ENCODE results near the gene RBM33.
"Not testable (repeated sequence)": the region's sequence is repeated elsewhere in the genome, so short reads cannot be mapped to it uniquely, and the experiment has no call there.

The RBM33 gene

DNA sequence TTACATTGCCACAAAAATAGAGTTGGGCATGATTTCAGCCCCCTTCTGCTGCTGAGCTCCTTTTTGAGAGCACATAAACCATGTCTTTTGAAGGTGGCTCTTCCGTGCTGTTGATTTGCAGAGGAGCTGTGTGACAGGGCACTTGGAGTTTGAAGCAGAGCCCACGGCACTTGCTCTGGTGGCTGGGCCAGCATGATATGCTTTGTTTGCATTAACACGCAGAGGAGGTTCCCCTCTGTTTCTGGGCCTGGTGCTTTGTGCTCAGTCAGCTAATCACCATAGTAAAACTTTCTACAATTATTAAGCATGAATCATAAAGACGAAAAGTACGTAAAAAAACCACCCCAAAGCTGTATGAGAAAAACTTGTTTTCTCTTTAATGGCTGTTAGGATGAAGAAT is 40.1 kb downstream of the RBM33 start:
- peaks cover 2 to 4% of the 10 kb centered on the region in 2 donors for H3K9me3 ChIP-seq (replicated peaks in 1 of 2; ENCODE audit: control insufficient read depth in 2 of 2, insufficient read depth in 1 of 2, low read depth in 1 of 2, low read length in 2 of 2)
- no peaks in the 10 kb centered on the region for H3K79me1 ChIP-seq (ENCODE audit: low read depth, low read length)
- H2AK5ac ChIP-seq (ENCODE audit: low read depth, low read length), result no peak overlapping the region
- DNase-seq (ENCODE audit: low spot score), result no peak
- no peak overlapping the region for H2AFZ ChIP-seq (ENCODE audit: low read length)
- H3K14ac ChIP-seq (ENCODE audit: low read length), result no peak overlapping the region
- no peak overlapping the region for H3K4me2 ChIP-seq (ENCODE audit: insufficient read depth, low read length, poor library complexity, severe bottlenecking)
- no peak overlapping the region for H2BK15ac ChIP-seq (ENCODE audit: low read length)
- H2BK120ac ChIP-seq (ENCODE audit: low read depth, low read length), result no peak overlapping the region
- H3K4ac ChIP-seq (ENCODE audit: low read length), result no peak overlapping the region
- no peak overlapping the region for H4K91ac ChIP-seq (ENCODE audit: low read depth, low read length, poor library complexity)
- H3K9ac ChIP-seq (ENCODE audit: low read depth, low read length, poor library complexity), result no peak overlapping the region
- H3K27ac ChIP-seq (replicated peaks; ENCODE audit: low read length), result no peak overlapping the region
- no peak overlapping the region for H3K18ac ChIP-seq (ENCODE audit: low read length)
- no peak overlapping the region for H3K23ac ChIP-seq (ENCODE audit: low read depth, low read length, poor library complexity)
- no peak overlapping the region for H3K4me3 ChIP-seq (ENCODE audit: low read length in 2 of 2)
- no peak overlapping the region for H2BK12ac ChIP-seq (ENCODE audit: low read length)
- peaks cover 0 to 3% of the 10 kb centered on the region in 2 donors for H3K4me1 ChIP-seq (ENCODE audit: control insufficient read depth in 2 of 2, insufficient read depth in 1 of 2, low read depth in 1 of 2, low read length in 2 of 2)
- peaks cover 9 to 65% of the 10 kb centered on the region in 2 donors for H3K36me3 ChIP-seq (replicated peaks in 1 of 2; ENCODE audit: control insufficient read depth in 2 of 2, insufficient read depth in 2 of 2, low read length in 2 of 2)
- WGBS, 2 donors (ENCODE audit: extremely low coverage in 2 of 2, insufficient read length in 2 of 2, insufficient replicate concordance in 1 of 2), result no CpG with 5 or more reads among the region's 5 CpGs
- no peak overlapping the region for H4K8ac ChIP-seq (ENCODE audit: low read depth, low read length)
- no peaks in the 10 kb centered on the region for H3K27me3 ChIP-seq (ENCODE audit: control insufficient read depth in 3 of 3, insufficient read depth in 3 of 3, low read depth in 1 of 3, low read length in 3 of 3)
- no peak overlapping the region for H2BK5ac ChIP-seq (ENCODE audit: low read length)

GRCh38 chr7:155685070-155685790 is 40.8 kb downstream of the RBM33 start:
- Histone ChIP-seq H3K79me1 (ENCODE audit: low read depth, low read length) (no peaks in the 10 kb centered on the region), H3K27ac (replicated peaks; ENCODE audit: low read length) (no peak overlapping the region), H3K4me1 (ENCODE audit: control insufficient read depth in 2 of 2, insufficient read depth in 1 of 2, low read depth in 1 of 2, low read length in 2 of 2) (peaks cover 0 to 3% of the 10 kb centered on the region in 2 donors), H2BK12ac (ENCODE audit: low read length) (no peak overlapping the region), H3K4me2 (ENCODE audit: insufficient read depth, low read length, poor library complexity, severe bottlenecking) (no peak overlapping the region), H3K14ac (ENCODE audit: low read length) (no peak overlapping the region), H3K4me3 (ENCODE audit: low read length in 2 of 2) (no peak overlapping the region), H2BK5ac (ENCODE audit: low read length) (no peak overlapping the region), H2BK120ac (ENCODE audit: low read depth, low read length) (no peak overlapping the region), H4K91ac (ENCODE audit: low read depth, low read length, poor library complexity) (no peak overlapping the region), H4K8ac (ENCODE audit: low read depth, low read length) (no peak overlapping the region), H3K9ac (ENCODE audit: low read depth, low read length, poor library complexity) (no peak overlapping the region), H2BK15ac (ENCODE audit: low read length) (no peak overlapping the region), H3K23ac (ENCODE audit: low read depth, low read length, poor library complexity) (no peak overlapping the region), H2AK5ac (ENCODE audit: low read depth, low read length) (no peak overlapping the region), H3K9me3 (replicated peaks in 1 of 2; ENCODE audit: control insufficient read depth in 2 of 2, insufficient read depth in 1 of 2, low read depth in 1 of 2, low read length in 2 of 2) (peaks cover 2 to 4% of the 10 kb centered on the region in 2 donors), H3K36me3 (replicated peaks in 1 of 2; ENCODE audit: control insufficient read depth in 2 of 2, insufficient read depth in 2 of 2, low read length in 2 of 2) (peaks cover 8 to 59% of the 10 kb centered on the region in 2 donors), H3K27me3 (ENCODE audit: control insufficient read depth in 3 of 3, insufficient read depth in 3 of 3, low read depth in 1 of 3, low read length in 3 of 3) (no peaks in the 10 kb centered on the region), H2AFZ (ENCODE audit: low read length) (no peak overlapping the region), H3K18ac (ENCODE audit: low read length) (no peak overlapping the region), H3K4ac (ENCODE audit: low read length) (no peak overlapping the region)
- 100% methylated on average over 2 to 4 of the region's 12 CpGs for WGBS, 2 donors (ENCODE audit: extremely low coverage in 2 of 2, insufficient read length in 2 of 2, insufficient replicate concordance in 1 of 2)
- no peak for DNase-seq (ENCODE audit: low spot score)

GRCh38 chr7:155685791-155686160 is 41.3 kb downstream of the RBM33 start:
- no peak overlapping the region for H4K8ac ChIP-seq (ENCODE audit: low read depth, low read length)
- H2BK120ac ChIP-seq (ENCODE audit: low read depth, low read length), result no peak overlapping the region
- DNase-seq (ENCODE audit: low spot score), result no peak
- H3K36me3 ChIP-seq (replicated peaks in 1 of 2; ENCODE audit: control insufficient read depth in 2 of 2, insufficient read depth in 2 of 2, low read length in 2 of 2), result peaks cover 4 to 53% of the 10 kb centered on the region in 2 donors
- H3K14ac ChIP-seq (ENCODE audit: low read length), result no peak overlapping the region
- H4K91ac ChIP-seq (ENCODE audit: low read depth, low read length, poor library complexity), result no peak overlapping the region
- no peak overlapping the region for H3K27ac ChIP-seq (replicated peaks; ENCODE audit: low read length)
- no peak overlapping the region for H2BK12ac ChIP-seq (ENCODE audit: low read length)
- H2BK5ac ChIP-seq (ENCODE audit: low read length), result no peak overlapping the region
- peaks cover 2 to 4% of the 10 kb centered on the region in 2 donors for H3K9me3 ChIP-seq (replicated peaks in 1 of 2; ENCODE audit: control insufficient read depth in 2 of 2, insufficient read depth in 1 of 2, low read depth in 1 of 2, low read length in 2 of 2)
- H3K23ac ChIP-seq (ENCODE audit: low read depth, low read length, poor library complexity), result no peak overlapping the region
- H3K27me3 ChIP-seq (ENCODE audit: control insufficient read depth in 3 of 3, insufficient read depth in 3 of 3, low read depth in 1 of 3, low read length in 3 of 3), result no peaks in the 10 kb centered on the region
- no peak overlapping the region for H2AK5ac ChIP-seq (ENCODE audit: low read depth, low read length)
- H3K9ac ChIP-seq (ENCODE audit: low read depth, low read length, poor library complexity), result no peak overlapping the region
- peaks cover 0 to 3% of the 10 kb centered on the region in 2 donors for H3K4me1 ChIP-seq (ENCODE audit: control insufficient read depth in 2 of 2, insufficient read depth in 1 of 2, low read depth in 1 of 2, low read length in 2 of 2)
- H3K18ac ChIP-seq (ENCODE audit: low read length), result no peak overlapping the region
- H2AFZ ChIP-seq (ENCODE audit: low read length), result no peak overlapping the region
- H3K4me3 ChIP-seq (ENCODE audit: low read length in 2 of 2), result no peak overlapping the region
- no peak overlapping the region for H2BK15ac ChIP-seq (ENCODE audit: low read length)
- no peaks in the 10 kb centered on the region for H3K79me1 ChIP-seq (ENCODE audit: low read depth, low read length)
- no peak overlapping the region for H3K4me2 ChIP-seq (ENCODE audit: insufficient read depth, low read length, poor library complexity, severe bottlenecking)
- H3K4ac ChIP-seq (ENCODE audit: low read length), result no peak overlapping the region
- WGBS, 2 donors (ENCODE audit: extremely low coverage in 2 of 2, insufficient read length in 2 of 2, insufficient replicate concordance in 1 of 2), result no CpG with 5 or more reads among the region's 2 CpGs

DNA sequence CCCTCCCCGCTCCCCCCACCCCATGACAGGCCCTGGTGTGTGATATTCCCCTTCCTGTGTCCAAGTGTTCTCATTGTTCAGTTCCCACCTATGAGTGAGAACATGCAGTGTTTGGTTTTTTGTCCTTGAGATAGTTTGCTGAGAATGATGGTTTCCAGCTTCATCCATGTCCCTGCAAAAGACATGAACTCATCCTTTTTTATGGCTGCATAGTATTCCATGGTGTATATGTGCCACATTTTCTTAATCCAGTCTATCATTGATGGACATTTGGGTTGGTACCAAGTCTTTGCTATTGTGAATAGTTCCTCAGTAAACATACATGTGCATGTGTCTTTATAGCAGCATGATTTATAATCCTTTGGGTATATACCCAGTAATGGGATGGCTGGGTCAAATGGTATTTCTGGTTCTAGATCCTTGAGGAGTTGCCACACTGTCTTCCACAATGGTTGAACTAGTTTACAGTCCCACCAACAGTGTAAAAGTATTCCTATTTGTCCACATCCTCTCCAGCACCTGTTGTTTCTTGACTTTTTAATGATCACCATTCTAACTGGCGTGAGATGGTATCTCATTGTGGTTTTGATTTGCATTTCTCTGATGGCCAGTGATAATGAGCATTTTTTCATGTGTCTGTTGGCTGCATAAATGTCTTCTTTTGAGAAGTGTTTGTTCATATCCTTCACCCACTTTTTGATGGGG is 42.3 kb downstream of the RBM33 start:
- not testable (repeated sequence) for H3K14ac ChIP-seq (ENCODE audit: low read length); H2BK15ac ChIP-seq (ENCODE audit: low read length); H2AK5ac ChIP-seq (ENCODE audit: low read depth, low read length); H3K79me1 ChIP-seq (ENCODE audit: low read depth, low read length); H3K27me3 ChIP-seq (ENCODE audit: control insufficient read depth in 3 of 3, insufficient read depth in 3 of 3, low read depth in 1 of 3, low read length in 3 of 3); H3K4ac ChIP-seq (ENCODE audit: low read length); H2BK120ac ChIP-seq (ENCODE audit: low read depth, low read length); H3K4me2 ChIP-seq (ENCODE audit: insufficient read depth, low read length, poor library complexity, severe bottlenecking); H3K18ac ChIP-seq (ENCODE audit: low read length); H3K27ac ChIP-seq (replicated peaks; ENCODE audit: low read length); H3K23ac ChIP-seq (ENCODE audit: low read depth, low read length, poor library complexity); H3K4me3 ChIP-seq (ENCODE audit: low read length in 2 of 2); DNase-seq (ENCODE audit: low spot score); H3K9me3 ChIP-seq (replicated peaks in 1 of 2; ENCODE audit: control insufficient read depth in 2 of 2, insufficient read depth in 1 of 2, low read depth in 1 of 2, low read length in 2 of 2); H4K8ac ChIP-seq (ENCODE audit: low read depth, low read length); H3K4me1 ChIP-seq (ENCODE audit: control insufficient read depth in 2 of 2, insufficient read depth in 1 of 2, low read depth in 1 of 2, low read length in 2 of 2); H4K91ac ChIP-seq (ENCODE audit: low read depth, low read length, poor library complexity); H2BK12ac ChIP-seq (ENCODE audit: low read length); H3K9ac ChIP-seq (ENCODE audit: low read depth, low read length, poor library complexity); H2BK5ac ChIP-seq (ENCODE audit: low read length); H2AFZ ChIP-seq (ENCODE audit: low read length)
- WGBS, 2 donors (ENCODE audit: extremely low coverage in 2 of 2, insufficient read length in 2 of 2, insufficient replicate concordance in 1 of 2), result no CpG with 5 or more reads among the region's 2 CpGs
- peaks cover 4 to 47% of the 10 kb centered on the region in 2 donors for H3K36me3 ChIP-seq (replicated peaks in 1 of 2; ENCODE audit: control insufficient read depth in 2 of 2, insufficient read depth in 2 of 2, low read length in 2 of 2)
